H1 (cell line): Measurements from ENCODE around the gene TBRG4. TPM values are rescaled to one million over a fixed set of nuclear protein-coding genes. Genes with fewer than 3 reads are reported as not detected.

Experiments
- CTCF ChIA-PET: fragments of 300-600 bp; sonication (Branson Sonifier 250); formaldehyde crosslinking; loops from one replicate; lab custom pipeline; 2021; ENCODE audit not compliant: partially characterized antibody; lab: Charles Lee
- POLR2A ChIA-PET: fragments of 300-600 bp; sonication (Branson Sonifier 250); formaldehyde crosslinking; loops from one replicate; lab custom pipeline; 2021; ENCODE audit warnings: inconsistent platforms; ENCODE audit not compliant: partially characterized antibody; lab: Charles Lee
- DNase-seq, 2 experiments: peaks; one replicate each; pipeline versions ENCODE4 v3.0.0 to v3.0.0-alpha.2; 2010 to 2022; ENCODE audit warnings: low spot score in 2 of 2, low read depth in 1 of 2, mixed read lengths in 1 of 2
- FAIRE-seq: peaks from 2 replicates; lab custom pipeline; 2011; peaks lifted over from hg19 to GRCh38; lab: Jason Lieb, UNC
- H2AFZ ChIP-seq: 2 replicates; pipeline ENCODE4 v1.8.1; 2012; ENCODE audit warnings: low read length, inconsistent platforms
- H2AK5ac ChIP-seq: 2 replicates; pipeline ENCODE4 v1.6.1; 2013; ENCODE audit warnings: low read depth, low read length
- H2BK120ac ChIP-seq: replicated peaks from 2 replicates; pipeline ENCODE3; 2013; ENCODE audit warnings: low read depth, low read length, inconsistent platforms
- H2BK12ac ChIP-seq: 2 replicates; pipeline ENCODE4 v1.6.1; 2013; ENCODE audit warnings: low read depth, low read length
- H2BK15ac ChIP-seq: 2 replicates; pipeline ENCODE4 v1.6.1; 2013; ENCODE audit warnings: low read length
- H2BK20ac ChIP-seq: 2 replicates; pipeline ENCODE4 v1.6.1; 2013; ENCODE audit warnings: low read length
- H2BK5ac ChIP-seq: 2 replicates; pipeline ENCODE4 v1.6.1; 2013; ENCODE audit warnings: low read depth, low read length
- H3K14ac ChIP-seq: 2 replicates; pipeline ENCODE4 v1.6.1; 2013; ENCODE audit warnings: inconsistent platforms; ENCODE audit not compliant: insufficient read length
- H3K18ac ChIP-seq: 2 replicates; pipeline ENCODE4 v1.6.1; 2013; ENCODE audit warnings: low read length; ENCODE audit errors: extremely low read depth
- H3K23ac ChIP-seq: 2 replicates; pipeline ENCODE4 v1.6.1; 2013; ENCODE audit warnings: inconsistent platforms; ENCODE audit not compliant: insufficient read length
- H3K23me2 ChIP-seq: 2 replicates; pipeline ENCODE4 v1.6.1; 2013; ENCODE audit warnings: low read depth, low read length
- H3K27ac ChIP-seq: 2 replicates; pipeline ENCODE4 v1.6.1; 2011; ENCODE audit warnings: low read depth, low read length, inconsistent platforms
- H3K27me3 ChIP-seq, 4 experiments: replicated peaks in 1 of 4; 1 replicate in 1 of 4; 2 replicates in 3 of 4; pipeline versions ENCODE4 v1.6.1 to v1.8.1; 2011 to 2013; ENCODE audit warnings: low read length in 3 of 4, mild to moderate bottlenecking in 3 of 4, inconsistent platforms in 2 of 4, mixed read lengths in 2 of 4, moderate library complexity in 1 of 4; ENCODE audit not compliant: control insufficient read depth in 3 of 4, insufficient read depth in 3 of 4; ENCODE audit errors: extremely low read depth in 1 of 4
- H3K36me3 ChIP-seq, 4 experiments: 2 replicates each; pipeline versions ENCODE4 v1.6.1 to v1.8.1; 2011 to 2013; ENCODE audit warnings: mild to moderate bottlenecking in 4 of 4, low read length in 3 of 4, moderate library complexity in 2 of 4, control low read depth in 1 of 4, inconsistent platforms in 1 of 4; ENCODE audit not compliant: insufficient read depth in 4 of 4, control insufficient read depth in 2 of 4
- H3K4ac ChIP-seq: replicated peaks from 2 replicates; pipeline ENCODE3; 2013; ENCODE audit warnings: low read length, low read depth, mixed read lengths, inconsistent platforms; ENCODE audit not compliant: insufficient read length
- H3K4me1 ChIP-seq, 4 experiments: replicated peaks in 1 of 4; 1 replicate in 1 of 4; 2 replicates in 3 of 4; pipeline versions ENCODE4 v1.6.1 to v1.8.1; 2011 to 2013; ENCODE audit warnings: low read length in 3 of 4, inconsistent platforms in 2 of 4, mixed read lengths in 1 of 4; ENCODE audit not compliant: insufficient read depth in 4 of 4, control insufficient read depth in 3 of 4
- H3K4me2 ChIP-seq, 2 experiments: 2 replicates each; pipeline versions ENCODE4 v1.6.1 to v1.8.1; 2011 to 2013; ENCODE audit warnings: low read depth in 2 of 2, low read length in 2 of 2, control low read depth in 1 of 2, inconsistent platforms in 1 of 2, mild to moderate bottlenecking in 1 of 2; ENCODE audit not compliant: insufficient read depth in 1 of 2
- H3K4me3 ChIP-seq, 4 experiments: fragments of 200-600, 300-600 bp in 1 of 4; sonication (generic), shearing (Covaris generic), sonication (Bioruptor Twin) in 1 of 4; 2 replicates each; pipeline versions ENCODE4 v1.5.1 to v1.8.1; 2011 to 2016; ENCODE audit warnings: low read length in 4 of 4, low read depth in 3 of 4, control low read depth in 2 of 4, inconsistent platforms in 2 of 4, mild to moderate bottlenecking in 2 of 4, mixed read lengths in 1 of 4, moderate library complexity in 1 of 4; ENCODE audit not compliant: insufficient read depth in 2 of 4; ENCODE audit errors: extremely low read depth in 1 of 4
- H3K56ac ChIP-seq: replicated peaks from 2 replicates; pipeline ENCODE3; 2013; ENCODE audit warnings: low read depth, mild to moderate bottlenecking, mixed read lengths, low read length, inconsistent platforms; ENCODE audit not compliant: insufficient read length
- H3K79me1 ChIP-seq: 2 replicates; pipeline ENCODE4 v1.6.1; 2013; ENCODE audit warnings: low read depth, low read length, control low read depth
- H3K79me2 ChIP-seq, 2 experiments: 2 replicates each; pipeline versions ENCODE4 v1.6.1 to v1.8.1; 2012 to 2013; ENCODE audit warnings: low read length in 2 of 2, mild to moderate bottlenecking in 2 of 2, inconsistent platforms in 1 of 2; ENCODE audit not compliant: insufficient read depth in 2 of 2, control insufficient read depth in 1 of 2
- H3K9ac ChIP-seq, 4 experiments: replicated peaks in 1 of 4; 1 replicate in 1 of 4; 2 replicates in 3 of 4; pipeline versions ENCODE4 v1.6.1 to v1.8.1; 2011 to 2013; ENCODE audit warnings: low read depth in 3 of 4, low read length in 3 of 4, control low read depth in 2 of 4, mild to moderate bottlenecking in 2 of 4, moderate library complexity in 2 of 4, inconsistent platforms in 1 of 4; ENCODE audit errors: extremely low read depth in 1 of 4
- H3K9me3 ChIP-seq, 2 experiments: 2 replicates each; pipeline versions ENCODE4 v1.6.1 to v1.8.1; 2012 to 2013; ENCODE audit warnings: mild to moderate bottlenecking in 2 of 2, moderate library complexity in 2 of 2, control low read depth in 1 of 2, inconsistent platforms in 1 of 2, low read depth in 1 of 2, low read length in 1 of 2, mixed read lengths in 1 of 2; ENCODE audit not compliant: insufficient read depth in 2 of 2
- H4K20me1 ChIP-seq, 2 experiments: replicated peaks in 1 of 2; 2 replicates each; pipeline versions ENCODE3 to v1.8.1; 2011 to 2013; ENCODE audit warnings: inconsistent platforms in 2 of 2, low read length in 2 of 2, mild to moderate bottlenecking in 1 of 2; ENCODE audit not compliant: insufficient read depth in 2 of 2, control insufficient read depth in 1 of 2
- H4K5ac ChIP-seq: 2 replicates; pipeline ENCODE4 v1.6.1; 2013; ENCODE audit warnings: low read length, low read depth, mixed read lengths, inconsistent platforms; ENCODE audit not compliant: insufficient read length
- H4K8ac ChIP-seq: 2 replicates; pipeline ENCODE4 v1.8.0; 2013; ENCODE audit warnings: mild to moderate bottlenecking, moderate library complexity, low read length, inconsistent platforms; ENCODE audit not compliant: insufficient read depth; ENCODE audit errors: extremely low read depth
- H4K91ac ChIP-seq: replicated peaks from 2 replicates; pipeline ENCODE3; 2013; ENCODE audit warnings: low read length, mixed read lengths, inconsistent platforms; ENCODE audit not compliant: insufficient read length
- JUN ChIP-seq: IDR thresholded peaks from 2 replicates; pipeline ENCODE4 v1.6.1; 2011; ENCODE audit warnings: low read depth, mild to moderate bottlenecking, improper control_type of control experiment, low read length
- SRF ChIP-seq: IDR thresholded peaks from 2 replicates; pipeline ENCODE4 v1.6.1; 2011; ENCODE audit warnings: mild to moderate bottlenecking, low read depth, low read length, moderate library complexity
- WGBS, 2 experiments: shearing (Covaris generic) in 1 of 2; methylation state at CpG; one replicate each; pipeline versions ENCODE4 v1.1.6 to v1.1.7; 2013 to 2015; ENCODE audit warnings: low lambda C conversion rate in 2 of 2, mixed read lengths in 2 of 2, inconsistent platforms in 1 of 2, low coverage in 1 of 2, missing lambda C conversion rate in 1 of 2; ENCODE audit not compliant: insufficient replicate concordance in 2 of 2, insufficient coverage in 1 of 2, insufficient read length in 1 of 2; ENCODE audit errors: extremely low coverage in 1 of 2, missing lambda C conversion rate in 1 of 2; 5-methylcytosine and 5-hydroxymethylcytosine counted together
- polyA plus RNA-seq, 7 experiments: library from polyadenylated mRNA; depleted of rRNA in 3 of 7; stranded (reverse) in 5 of 7; unstranded in 2 of 7; fragments of >200 nt in 5 of 7; fragments of 200-250 nt in 2 of 7; gene quantifications; 1 replicate in 5 of 7; 2 replicates in 1 of 7; 4 replicates in 1 of 7; pipeline versions ENCODE4 v1.2.1 to v1.2.3, GENCODE V29; 2011 to 2013; ENCODE audit warnings: missing spikeins in 2 of 7, mixed read lengths in 2 of 7
- total RNA-seq: library from RNA; stranded (reverse); fragmentation: NEBNext Ultra II Directional; extraction: Animal tissue kit (Norgen Biotek cat#: 25700); gene quantifications from 2 replicates; pipeline ENCODE4 v1.2.1, GENCODE V29; 2021

Gene TBRG4
- total and polyA plus RNA-seq, 2 of the 8 experiments (the other 6 are each of a cell fraction or from before 2014, with no cell fraction given): 110 to 137 TPM

DNA sequence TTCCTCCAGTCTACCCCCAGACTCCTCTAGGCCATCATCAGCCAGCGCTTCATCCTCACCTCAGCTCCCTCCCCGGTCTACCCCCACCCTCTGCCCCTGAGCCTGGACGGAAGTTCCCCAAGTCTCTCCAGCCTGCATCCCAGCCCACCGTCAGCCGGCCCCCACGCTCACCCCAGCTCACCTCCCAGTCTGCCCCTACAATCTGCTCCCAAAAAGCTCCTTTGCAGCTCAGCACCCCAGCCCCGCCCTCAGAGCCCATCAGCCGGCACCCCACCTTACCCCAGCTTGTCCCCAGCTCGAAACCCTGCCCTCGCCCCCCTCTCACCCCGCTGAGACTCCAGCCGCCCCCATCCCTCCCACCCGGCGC lies 45.8 kb upstream of the TBRG4 start:
- Histone ChIP-seq H3K27ac (no peak overlapping the region), H3K18ac (no peak overlapping the region), H2AFZ (no peak overlapping the region), H3K36me3 (no peaks in the 10 kb centered on the region), H3K79me2 (no peaks in the 10 kb centered on the region), H3K4me2 (peak overlapping the region; percentile 34 to 77), H4K20me1 (peaks cover 0 to 7% of the 10 kb centered on the region in 2 experiments), H3K56ac (no peak overlapping the region), H3K9ac (no peak overlapping the region), H4K91ac (no peak overlapping the region), H2BK12ac (peak overlapping the region; percentile 19; the same call in 1 of the 2 replicates), H2BK120ac (no peak overlapping the region), H3K14ac (no peak overlapping the region), H3K79me1 (no peaks in the 10 kb centered on the region), H2AK5ac (no peak overlapping the region), H3K9me3 (no peaks in the 10 kb centered on the region), H3K4ac (no peak overlapping the region), H3K23me2 (peaks cover 6% of the 10 kb centered on the region), H3K4me3 (peak overlapping the region; percentile 51 to 83 (median 53)), H3K4me1 (peaks cover 0 to 5% (median 0%) of the 10 kb centered on the region in 4 experiments; a peak in 3 of 7 replicates), H3K23ac (no peak overlapping the region), H4K8ac (no peak overlapping the region), H2BK5ac (no peak overlapping the region), H4K5ac (no peak overlapping the region), H2BK20ac (no peak overlapping the region), H3K27me3 (peaks cover 0 to 24% (median 16%) of the 10 kb centered on the region in 4 experiments; a peak in 5 of 7 replicates), H2BK15ac (no peak overlapping the region)
- peak in 1 of 2 experiments; percentile 57 for DNase-seq
- ChIA-PET POLR2A (interaction anchor here (1.0 to 1.2 kb wide), 2 partner anchors 46 to 103 kb away, joined by 3 to 4 read pairs; partner anchors contain the start of gene TBRG4), CTCF (interaction anchor here (0.9 to 6.2 kb wide), 4 partner anchors 22 to 103 kb away, joined by 3 to 56 read pairs (median 4); no protein-coding TSS in a partner anchor)
- no CpG with 5 or more reads among the region's 14 CpGs for WGBS, 2 experiments
- no peak for FAIRE-seq
- TF ChIP-seq JUN: no peak
- TF ChIP-seq SRF: no peak
